ENCODE measurements around the gene KAZN.
"Not testable (repeated sequence)": the region's sequence is repeated elsewhere in the genome, so short reads cannot be mapped to it uniquely, and the experiment has no call there.

KAZN gene

DNA sequence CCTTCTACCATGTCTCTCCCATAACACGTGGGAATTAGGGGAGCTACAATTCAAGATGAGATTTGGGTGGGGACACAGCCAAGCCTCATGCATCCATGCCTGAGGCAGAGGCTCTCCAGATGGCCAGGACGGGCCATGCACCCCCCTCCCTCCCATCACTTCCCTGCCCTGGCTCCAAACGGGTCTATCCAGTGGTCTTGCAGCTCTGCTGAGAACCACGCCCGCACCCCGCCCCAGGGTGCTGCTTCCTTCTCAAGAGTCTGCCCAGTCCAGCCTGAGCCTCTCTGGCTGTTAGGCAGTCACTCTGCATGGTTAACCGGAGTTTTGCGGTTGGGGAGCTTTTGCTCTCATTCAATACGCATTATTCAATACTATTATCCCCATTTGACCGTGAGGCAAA, 423.6 kb downstream of the KAZN start:
- no peak for DNase-seq

DNA sequence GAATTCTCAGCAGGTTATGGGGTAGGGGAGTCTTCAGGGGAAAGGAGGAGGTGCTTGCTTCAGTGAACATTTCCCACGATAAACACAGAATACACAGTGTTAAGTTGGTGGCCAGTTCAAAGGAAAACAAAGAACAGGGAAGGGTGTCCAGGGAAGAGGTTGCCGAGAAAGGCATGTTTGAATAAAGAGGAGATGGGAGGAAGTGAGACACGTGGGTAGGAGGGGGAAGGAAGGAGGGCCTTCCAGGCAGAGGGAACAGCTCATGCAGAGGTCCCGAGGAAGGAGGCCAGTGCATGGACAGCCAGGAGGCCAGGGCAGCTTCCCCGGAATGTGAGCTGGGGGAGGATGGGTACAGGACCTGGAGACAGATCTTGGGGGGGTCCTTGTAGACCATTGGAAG, 424.7 kb downstream of the KAZN start:
- DNase-seq = no peak

DNA sequence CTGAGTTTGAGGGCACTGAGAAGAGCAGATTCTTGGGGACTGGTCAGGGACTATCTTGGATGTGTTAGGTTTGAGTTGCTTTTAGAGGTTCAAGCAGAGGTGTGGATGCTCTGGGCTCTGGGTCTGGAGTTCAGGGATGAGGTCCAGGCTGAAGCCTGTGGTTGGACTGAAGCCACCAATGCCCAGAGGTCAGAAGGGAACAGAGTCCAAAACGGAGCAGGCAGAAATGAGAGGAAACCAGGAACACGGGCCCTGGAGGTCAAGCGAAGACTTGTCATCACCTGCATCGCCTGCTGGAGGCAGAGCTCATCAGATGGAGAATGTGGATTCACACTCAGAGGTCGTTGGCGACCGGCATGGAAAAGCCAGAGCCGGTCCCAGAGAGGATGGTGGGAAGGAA, 425.5 kb downstream of the KAZN start:
- DNase-seq = no peak

DNA sequence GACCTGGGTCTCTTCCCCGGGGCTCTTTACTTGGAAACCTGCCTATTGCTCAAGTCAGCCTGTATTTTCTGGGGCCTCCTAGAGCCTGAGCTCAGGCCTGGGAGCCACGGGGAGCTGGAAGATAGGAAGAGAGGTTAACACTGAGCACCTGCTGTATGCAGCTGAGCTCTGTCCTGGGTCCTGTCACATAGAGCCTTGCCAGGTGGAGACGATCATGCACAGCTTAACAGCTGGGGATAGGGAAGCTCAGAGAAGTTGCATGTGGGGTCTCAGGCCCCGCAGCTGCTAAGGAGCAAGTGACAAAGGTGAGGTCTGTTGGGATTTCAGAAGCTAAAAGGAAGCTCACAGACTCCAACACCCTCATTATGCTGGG, 427.6 kb downstream of the KAZN start:
- DNase-seq = no peak

DNA sequence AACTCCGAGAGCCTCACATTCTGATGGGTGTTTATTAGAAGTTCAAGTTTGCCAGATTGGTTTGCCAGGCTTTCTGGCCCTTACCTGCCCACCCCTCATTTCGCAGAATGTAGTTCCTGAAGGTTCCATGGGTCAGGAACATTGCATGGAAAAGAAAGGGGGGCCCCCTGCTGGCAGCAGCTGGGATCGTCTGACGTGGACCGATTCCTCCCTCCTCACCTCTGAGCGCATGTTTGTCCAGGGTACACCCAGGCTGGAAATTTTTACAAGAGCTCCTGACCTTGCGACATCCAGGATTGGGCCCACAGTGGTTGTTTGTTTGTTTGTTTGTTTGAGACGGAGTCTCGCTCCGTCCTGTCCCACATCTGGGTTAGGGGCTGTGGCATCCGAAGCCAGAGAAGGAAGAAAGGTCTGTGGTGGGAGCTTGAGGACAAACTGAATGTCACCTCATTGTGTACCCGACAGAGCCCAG, 429.1 kb downstream of the KAZN start:
- no peak for DNase-seq

DNA sequence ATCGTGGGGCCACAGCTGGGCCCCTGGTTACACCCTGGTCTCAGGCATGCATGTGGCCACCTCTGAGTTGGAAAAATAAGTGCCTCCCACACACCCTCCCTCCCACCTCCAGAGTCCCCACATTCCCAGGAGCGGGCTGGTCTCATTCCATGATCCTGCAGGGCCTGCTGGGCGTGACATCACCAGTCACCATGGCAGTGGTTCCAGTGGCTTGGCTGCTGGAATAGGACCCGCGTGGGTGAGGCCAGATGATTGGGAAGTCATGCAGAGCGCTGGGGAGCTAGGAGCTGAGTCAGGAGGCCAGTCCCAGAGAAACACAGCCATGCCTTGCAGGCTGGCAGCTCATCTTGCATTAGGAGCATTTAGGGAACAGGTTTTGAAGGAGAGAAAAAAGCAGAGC, 429.6 kb downstream of the KAZN start:
- no peak for DNase-seq

DNA sequence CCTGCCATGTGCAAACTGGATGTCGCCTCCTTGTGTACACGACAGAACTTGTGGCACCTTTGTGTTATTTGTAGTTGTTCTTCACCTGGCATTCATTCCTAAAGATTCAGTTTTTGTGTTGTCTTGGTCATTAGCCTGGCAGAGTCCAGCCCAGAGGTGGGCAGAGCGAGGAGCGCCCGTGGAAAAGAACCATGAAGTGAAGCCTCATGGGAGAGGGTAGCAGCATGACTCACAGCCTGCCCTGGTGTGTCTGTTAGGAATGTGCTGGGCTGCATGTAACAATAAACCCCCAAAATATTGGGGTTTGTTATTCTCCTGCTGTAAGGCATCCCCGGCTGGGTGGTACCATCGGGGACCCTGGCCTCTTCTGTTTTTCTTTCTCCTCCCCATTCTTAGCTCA, 430.1 kb downstream of the KAZN start:
- no peak for DNase-seq

DNA sequence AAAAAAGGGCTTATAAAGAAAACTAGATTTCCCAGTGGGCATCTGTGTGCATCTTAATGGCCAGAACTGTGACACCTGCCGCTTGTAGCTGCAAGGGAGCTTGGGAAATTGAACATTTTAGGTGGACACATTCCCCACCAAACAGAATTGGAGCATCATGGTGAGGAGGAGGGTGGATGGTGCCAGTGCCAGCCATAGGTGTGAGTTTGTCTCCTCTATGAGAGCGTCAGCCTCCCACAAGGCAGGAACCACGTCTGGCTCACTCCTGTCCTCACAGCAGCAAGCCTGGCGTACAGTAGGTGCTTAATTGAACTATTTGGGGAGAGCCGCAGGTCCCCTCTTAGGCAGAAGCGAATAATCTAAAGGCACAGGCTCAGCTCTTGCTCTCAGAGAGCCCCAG, 430.6 kb downstream of the KAZN start:
- no peak for DNase-seq

DNA sequence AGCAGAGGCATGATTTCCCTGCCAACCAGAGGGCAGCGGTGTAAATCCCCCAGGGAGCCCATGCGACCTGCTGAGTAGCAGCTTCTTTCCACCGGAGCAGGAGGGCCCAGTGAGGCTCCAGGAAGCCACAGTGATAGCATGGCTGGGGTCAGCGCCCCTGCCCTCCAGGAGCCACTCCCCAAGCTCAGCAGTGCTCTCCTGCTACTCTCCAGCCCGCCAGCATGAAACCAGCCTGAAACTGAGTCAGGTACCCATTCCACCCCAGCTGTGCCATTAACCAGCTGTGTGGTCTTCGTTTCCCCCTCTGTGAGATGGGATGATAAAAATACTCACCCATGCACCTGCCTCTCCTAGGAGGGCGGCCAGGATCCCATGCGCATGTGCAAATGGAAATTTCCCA, 431.3 kb downstream of the KAZN start:
- DNase-seq = no peak

DNA sequence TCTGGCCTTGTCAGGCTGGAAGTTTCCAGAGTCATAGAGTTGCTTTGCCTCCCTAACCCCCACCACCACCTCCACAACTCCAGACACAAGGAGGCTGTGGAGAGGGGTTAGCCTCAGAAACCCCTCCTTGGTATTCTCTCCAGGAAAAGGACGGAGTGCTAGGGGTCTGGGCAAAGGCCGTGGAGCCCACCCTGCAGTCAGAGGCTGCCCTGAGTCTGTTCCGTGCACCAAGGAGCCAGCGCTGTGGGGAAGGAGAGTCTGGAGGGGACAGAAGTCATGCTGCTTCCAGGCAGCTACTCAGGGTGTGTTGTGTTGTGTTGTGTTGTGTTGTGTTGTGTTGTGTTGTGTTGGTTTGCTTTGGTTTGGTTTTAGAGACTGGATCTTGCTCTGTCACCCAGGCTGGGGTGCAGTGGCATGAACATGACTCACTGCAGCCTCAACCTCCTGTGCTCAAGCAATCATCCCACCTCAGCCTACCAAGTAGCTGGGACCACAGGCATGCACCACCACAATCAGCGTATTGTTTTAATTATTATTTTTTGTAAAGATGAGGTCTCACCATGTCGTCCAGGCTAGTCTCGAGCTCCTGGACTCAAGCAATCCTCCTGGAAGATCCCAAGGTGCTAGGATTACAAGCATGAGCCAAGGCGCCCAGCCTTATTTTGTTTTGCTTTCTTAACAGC, 432.9 kb downstream of the KAZN start:
- DNase-seq = no peak

DNA sequence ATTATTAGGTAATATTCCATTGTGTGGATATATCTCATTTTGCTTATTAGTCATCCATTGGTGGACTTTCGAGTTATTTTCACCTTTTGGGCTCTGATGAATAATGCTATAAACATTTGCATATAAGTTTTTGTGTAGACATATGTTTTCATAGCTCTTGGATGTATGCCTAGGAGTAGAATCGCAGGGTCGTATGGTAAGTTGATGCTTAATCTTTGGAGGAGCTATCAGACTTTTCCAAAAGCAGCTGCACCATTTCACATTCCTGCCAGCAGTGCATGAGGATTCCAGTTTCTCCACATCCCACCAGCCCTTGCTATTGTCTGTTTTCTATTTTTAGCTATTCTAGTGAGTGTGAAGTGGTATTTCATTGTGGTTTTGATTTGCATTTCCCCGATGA, 434.8 kb downstream of the KAZN start:
- DNase-seq = no peak

DNA sequence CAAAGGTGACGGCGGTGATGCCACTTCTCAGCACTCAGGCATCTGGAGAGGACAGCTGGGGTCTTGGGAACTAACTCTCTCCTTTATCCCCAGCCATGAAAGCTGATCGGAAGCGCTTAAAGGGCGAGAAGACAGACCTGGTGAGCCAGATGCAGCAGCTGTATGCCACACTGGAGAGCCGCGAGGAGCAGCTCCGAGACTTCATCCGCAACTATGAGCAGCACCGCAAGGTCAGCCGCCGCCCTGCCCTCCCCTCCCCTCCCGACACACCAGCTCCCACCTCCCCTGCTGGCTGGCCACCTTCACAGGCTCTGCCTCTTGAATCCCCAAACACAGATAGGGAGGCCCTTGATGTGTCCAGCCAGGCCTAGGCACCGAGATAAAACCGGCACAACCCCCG, 436.2 kb downstream of the KAZN start:
- DNase-seq = no peak

DNA sequence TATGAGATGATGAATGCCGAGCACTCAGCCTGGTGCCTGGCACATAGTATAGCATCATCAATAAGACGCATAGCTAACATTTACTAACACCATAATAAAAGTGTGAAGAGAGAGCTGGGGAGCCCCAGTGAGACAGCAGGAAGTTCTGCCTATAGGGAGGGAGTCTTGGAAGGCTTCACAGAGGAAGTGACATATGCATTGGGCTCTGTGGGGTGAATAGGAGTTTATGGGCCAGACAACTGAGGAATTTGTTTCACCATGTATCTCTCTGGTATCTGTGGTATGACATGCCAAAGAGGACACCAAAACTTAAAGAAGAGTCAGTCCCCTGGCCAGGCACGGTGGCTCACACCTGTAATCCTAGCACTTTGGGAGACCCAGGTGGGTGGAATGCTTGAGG, 436.8 kb downstream of the KAZN start:
- DNase-seq = no peak

DNA sequence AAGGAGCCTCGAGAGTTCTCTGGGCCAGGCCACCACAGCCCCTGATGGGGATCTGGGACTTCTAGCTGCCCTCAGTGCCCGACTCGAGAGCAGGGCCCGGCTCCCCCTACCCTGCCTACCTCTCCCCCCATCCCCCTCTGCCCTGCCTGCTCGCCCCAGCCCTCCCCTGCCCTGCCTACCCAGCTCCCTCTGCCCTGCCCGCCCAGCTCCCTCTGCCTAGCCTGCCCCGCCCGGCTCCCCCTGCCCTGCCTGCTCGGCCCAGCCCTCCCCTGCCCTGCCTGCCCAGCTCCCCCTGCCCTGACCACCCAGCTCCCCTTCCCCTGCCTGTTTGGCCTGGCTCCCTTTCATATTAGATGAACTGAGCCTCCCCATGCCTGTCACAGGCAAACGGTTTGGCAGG, 437.6 kb downstream of the KAZN start:
- DNase-seq = no peak

DNA sequence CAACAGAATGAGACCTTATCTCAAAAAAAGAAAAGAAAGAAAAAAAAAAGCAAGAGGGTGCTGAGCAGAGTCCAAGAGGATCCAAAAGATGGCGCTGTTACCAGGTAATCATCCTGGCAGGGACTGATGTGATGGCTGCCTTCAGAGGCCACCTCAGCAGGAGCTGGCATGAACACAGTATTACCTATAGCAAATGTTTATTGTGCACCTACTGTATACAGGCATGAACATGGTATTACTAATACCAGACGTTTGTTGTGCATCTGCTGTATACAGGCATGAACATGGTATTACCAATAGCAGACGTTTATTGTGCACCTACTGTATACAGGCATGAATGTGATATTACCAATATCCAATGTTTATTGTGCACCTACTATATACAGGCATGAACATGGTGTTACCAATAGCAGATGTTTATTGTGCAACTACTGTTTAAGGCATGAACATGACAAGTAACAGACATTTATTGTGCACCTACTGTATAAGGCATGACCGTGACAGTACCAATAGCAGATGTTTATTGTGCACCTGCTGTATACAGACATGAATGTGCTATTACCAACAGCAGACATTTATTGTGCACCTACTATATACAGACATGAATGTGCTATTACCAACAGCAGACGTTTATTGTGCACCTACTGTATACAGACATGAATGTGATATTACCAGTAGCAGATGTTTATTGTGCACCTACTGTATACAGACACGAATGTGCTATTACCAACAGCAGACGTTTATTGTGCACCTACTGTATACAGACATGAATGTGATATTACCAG, 439.9 kb downstream of the KAZN start:
- no peak for DNase-seq

DNA sequence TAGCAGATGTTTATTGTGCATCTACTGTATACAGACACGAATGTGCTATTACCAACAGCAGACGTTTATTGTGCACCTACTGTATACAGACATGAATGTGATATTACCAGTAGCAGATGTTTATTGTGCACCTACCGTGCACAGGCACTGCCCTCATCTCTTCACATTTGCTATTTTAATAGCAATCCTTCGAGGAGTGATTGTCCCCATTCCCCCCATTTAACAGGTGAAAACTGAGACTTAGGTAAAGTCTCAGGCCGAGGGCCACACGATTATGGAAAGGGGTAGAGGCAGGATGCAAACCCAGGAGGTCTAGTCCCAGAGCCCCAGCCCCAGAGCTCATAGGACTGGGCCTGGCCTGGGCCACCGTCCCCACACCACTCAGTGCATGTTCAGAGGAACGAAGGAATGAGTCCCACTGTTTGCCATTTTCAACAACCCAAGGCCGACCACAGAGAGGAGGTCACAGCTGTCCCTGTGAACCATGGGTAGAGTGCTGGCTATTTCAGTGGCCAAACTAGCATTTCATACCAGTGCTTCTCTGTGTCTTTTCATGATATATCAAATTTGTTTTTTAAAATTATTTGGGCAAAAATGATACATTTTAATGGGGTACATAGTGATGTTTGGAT, 440.6 kb downstream of the KAZN start:
- no peak for DNase-seq

DNA sequence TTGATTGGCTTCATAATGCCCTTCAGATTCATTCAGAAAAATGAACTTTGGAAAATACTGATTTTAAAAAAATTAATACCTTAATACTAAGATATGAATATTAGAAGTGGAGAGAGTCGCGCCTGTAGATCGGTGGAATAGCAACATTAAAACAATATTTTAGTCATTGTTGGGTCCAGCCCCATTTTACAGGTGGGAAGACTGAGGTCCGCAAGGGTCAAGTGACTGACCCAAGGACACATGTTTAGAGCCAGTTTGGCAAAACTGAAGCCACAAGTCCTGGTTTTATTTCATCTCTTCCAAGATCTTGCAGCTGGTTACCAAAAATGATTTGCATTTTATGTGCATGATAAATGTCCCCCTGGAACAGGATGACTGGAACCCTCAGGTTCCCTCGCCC, 441.4 kb downstream of the KAZN start:
- no peak for DNase-seq

DNA sequence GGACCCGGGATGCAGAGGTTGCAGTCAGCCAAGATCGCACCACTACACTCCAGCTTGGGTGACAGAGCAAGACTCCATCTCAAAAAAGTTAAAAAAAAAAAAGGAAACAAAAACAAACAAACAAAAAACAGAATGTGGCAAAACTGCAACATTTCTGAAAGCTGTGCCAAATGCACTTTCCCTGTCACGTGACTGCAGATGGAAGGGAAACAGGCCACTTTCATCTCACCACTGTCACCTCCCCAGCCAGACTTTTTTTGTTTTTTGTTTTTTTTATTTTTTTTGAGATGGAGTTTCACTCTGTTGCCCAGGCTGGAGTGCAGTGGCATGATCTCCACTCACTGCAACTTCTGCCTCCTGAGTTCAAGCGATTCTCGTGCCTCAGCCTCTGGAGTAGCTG, 442.2 kb downstream of the KAZN start:
- not testable (repeated sequence) for DNase-seq

DNA sequence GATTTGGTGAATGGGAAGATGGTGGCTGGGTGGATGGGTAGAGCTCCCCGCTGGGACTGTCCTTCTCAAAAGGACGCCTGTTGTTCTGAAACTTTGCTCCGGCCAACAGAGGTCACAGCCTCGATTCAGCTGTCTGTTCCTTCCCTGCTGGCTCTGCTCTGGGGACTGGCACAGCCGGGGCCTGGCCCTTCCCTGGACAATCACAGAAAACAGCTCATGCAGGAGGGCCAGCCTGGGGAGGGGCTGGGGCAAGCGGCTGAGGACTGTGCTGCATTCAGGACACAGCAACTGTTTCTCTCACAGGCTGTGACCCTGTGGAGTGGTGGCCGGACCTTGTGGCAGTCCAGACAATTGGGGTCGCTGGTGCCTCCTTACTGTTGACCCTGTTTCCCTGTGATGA, 444.4 kb downstream of the KAZN start:
- no peak for DNase-seq

DNA sequence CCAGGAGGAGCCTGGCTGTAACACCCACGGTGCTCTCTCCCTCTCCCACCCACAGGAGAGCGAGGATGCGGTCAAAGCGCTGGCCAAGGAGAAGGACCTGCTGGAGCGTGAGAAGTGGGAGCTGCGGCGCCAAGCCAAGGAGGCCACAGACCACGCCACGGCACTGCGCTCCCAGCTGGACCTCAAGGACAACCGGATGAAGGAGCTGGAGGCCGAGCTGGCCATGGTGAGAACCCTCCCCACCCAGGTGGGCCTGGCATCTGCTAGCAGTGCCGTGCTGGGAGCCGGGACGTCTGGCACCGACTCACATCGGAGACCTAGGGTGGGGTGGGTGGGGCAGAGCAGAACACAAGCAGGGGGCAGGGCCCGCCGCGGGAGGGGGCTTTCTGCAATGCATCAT, 445.4 kb downstream of the KAZN start:
- DNase-seq = no peak

DNA sequence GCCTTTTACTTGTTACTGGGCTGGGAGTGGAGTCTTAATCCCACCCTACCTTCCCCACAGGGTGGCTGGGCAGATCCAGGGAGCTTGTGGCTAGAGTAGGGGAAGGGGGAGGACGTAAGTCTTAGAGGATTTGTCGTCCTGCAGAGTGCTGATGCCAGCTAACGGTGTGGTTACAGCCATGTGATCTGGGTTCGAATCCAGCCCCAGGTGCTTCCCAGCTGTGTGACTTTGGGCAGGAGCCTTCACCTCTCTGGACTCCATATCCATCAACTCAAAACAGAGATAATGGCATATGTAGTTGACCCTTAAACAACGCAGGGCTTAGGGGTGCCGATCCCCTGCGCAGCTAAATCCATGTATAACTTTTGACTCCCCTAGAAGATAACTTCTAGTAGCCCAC, 446.6 kb downstream of the KAZN start:
- DNase-seq = no peak

DNA sequence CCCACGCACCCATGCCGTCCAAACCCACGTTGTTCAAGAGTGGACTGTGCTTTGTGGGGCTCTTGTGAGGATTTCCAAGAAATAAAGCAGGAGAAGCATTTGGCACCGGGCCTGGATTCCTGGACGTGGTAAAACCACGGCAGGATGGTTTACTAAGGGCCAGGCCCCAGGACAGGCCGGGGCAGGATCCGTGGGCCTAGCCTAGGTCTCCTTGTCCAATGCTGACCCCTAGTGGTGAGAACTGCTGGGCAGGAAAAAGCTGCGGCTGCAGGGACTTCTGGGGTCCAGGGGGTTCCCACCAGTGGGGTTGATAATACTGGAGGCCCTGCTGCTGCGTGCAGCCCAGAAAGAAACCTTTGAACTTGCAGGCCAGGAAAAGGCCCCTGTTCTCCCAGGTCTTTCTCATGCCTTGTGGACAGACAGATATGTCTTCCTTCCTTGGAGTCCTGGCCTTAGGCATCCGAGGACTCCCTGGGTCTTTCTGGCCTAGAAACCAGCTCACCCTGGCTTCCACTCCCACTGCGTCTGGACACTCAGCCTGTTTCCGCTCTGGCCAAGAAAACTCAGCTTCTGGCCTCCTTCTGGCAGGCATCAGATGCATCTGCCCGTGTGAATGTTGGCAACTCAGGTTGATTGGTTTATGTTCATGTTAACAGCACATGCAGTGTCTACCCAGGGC, 448.1 kb downstream of the KAZN start:
- peak; percentile 35 for DNase-seq

DNA sequence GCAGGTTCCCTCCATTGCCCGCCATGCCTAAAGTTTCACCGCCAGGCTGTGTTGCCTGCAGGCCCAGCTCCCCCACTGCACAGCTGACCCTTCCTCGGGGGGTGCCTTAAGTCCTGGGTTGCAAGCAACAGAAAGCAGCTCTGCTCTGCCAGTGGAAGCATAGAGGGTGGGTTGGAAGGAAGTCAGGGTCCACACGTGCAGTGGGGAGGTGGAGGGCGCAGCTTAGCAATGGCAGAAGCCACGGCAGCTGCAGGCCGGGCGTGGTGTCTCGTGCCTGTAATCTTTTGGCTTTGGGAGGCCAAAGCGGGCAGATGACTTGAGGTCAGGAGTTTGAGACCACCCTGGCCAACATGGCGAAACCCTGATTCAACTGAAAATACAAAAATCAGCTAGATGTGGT, 448.8 kb downstream of the KAZN start:
- DNase-seq = no peak
